HepG2 (cell line): ENCODE measurements around the gene DIS3L2. TPM values are rescaled to one million over a fixed set of nuclear protein-coding genes. Genes with fewer than 3 reads are reported as not detected.

Experiments used
- AKAP8 ChIP-seq: sonication (generic); formaldehyde crosslinking; IDR thresholded peaks from 2 replicates; pipeline ENCODE4 v1.5.1; 2020; ENCODE audit warnings: mild to moderate bottlenecking, missing genetic modification reagents
- ARID2 ChIP-seq: sonication (generic); formaldehyde crosslinking; IDR thresholded peaks from 2 replicates; pipeline ENCODE4 v1.8.1; 2022; ENCODE audit warnings: mild to moderate bottlenecking, missing genetic modification reagents, borderline replicate concordance
- BCL6 ChIP-seq: IDR thresholded peaks from 2 replicates; pipeline ENCODE4 v1.6.1; 2016; ENCODE audit warnings: missing genetic modification reagents, missing compliant biosample characterization
- BORCS8-MEF2B ChIP-seq: sonication (generic); formaldehyde crosslinking; IDR thresholded peaks from 2 replicates; pipeline ENCODE4 v1.8.0; 2022; ENCODE audit warnings: mild to moderate bottlenecking, missing genetic modification reagents
- CHD4 ChIP-seq: fragments of 200-600 bp; sonication (generic); IDR thresholded peaks from 2 replicates; pipeline ENCODE4 v1.7.0; 2017; ENCODE audit warnings: mild to moderate bottlenecking, low read length, borderline replicate concordance
- CREB3 ChIP-seq: sonication (generic); formaldehyde crosslinking; IDR thresholded peaks from 2 replicates; pipeline ENCODE4 v1.5.0; 2020; ENCODE audit warnings: missing genetic modification reagents
- CREM ChIP-seq, 2 experiments: sonication (generic) in 1 of 2; formaldehyde crosslinking in 1 of 2; IDR thresholded peaks; 2 replicates each; pipeline versions ENCODE4 v1.4.0 to v1.6.1; 2016 to 2020; ENCODE audit warnings: antibody characterized with exemption in 1 of 2, mild to moderate bottlenecking in 1 of 2, missing genetic modification reagents in 1 of 2
- E2F1 ChIP-seq: sonication (generic); formaldehyde crosslinking; IDR thresholded peaks from 2 replicates; pipeline ENCODE4 v1.5.0; 2020; ENCODE audit warnings: missing genetic modification reagents
- HNRNPH1 ChIP-seq: fragments of 200-400 bp; formaldehyde crosslinking; optimal IDR thresholded peaks from 2 replicates; pipeline ENCODE3; 2017; ENCODE audit warnings: mild to moderate bottlenecking, low read depth, low read length
- IKZF5 ChIP-seq: IDR thresholded peaks from 2 replicates; pipeline ENCODE4 v1.6.1; 2018; ENCODE audit warnings: missing genetic modification reagents, mild to moderate bottlenecking, missing compliant biosample characterization
- MAX ChIP-seq: IDR thresholded peaks from 2 replicates; pipeline ENCODE4 v1.6.1; 2012; ENCODE audit warnings: inconsistent platforms
- MIER3 ChIP-seq: IDR thresholded peaks from 2 replicates; pipeline ENCODE4 v1.6.1; 2016; ENCODE audit warnings: missing compliant biosample characterization, borderline replicate concordance
- NFAT5 ChIP-seq: sonication (generic); formaldehyde crosslinking; IDR thresholded peaks from 2 replicates; pipeline ENCODE4 v1.4.0; 2020; ENCODE audit warnings: missing genetic modification reagents
- PTBP1 ChIP-seq: fragments of 200-400 bp; formaldehyde crosslinking; IDR thresholded peaks from 2 replicates; pipeline ENCODE4 v1.6.1; 2018; ENCODE audit warnings: low read length, low read depth; ENCODE audit not compliant: poor library complexity, severe bottlenecking
- RFXANK ChIP-seq: IDR thresholded peaks from 2 replicates; pipeline ENCODE4 v1.6.1; 2016
- SNAPC2 ChIP-seq: sonication (generic); formaldehyde crosslinking; IDR thresholded peaks from 2 replicates; pipeline ENCODE4 v1.8.1; 2022; ENCODE audit warnings: mild to moderate bottlenecking, missing genetic modification reagents
- TOE1 ChIP-seq: sonication (generic); formaldehyde crosslinking; IDR thresholded peaks from 2 replicates; pipeline ENCODE4 v1.4.0; 2020; ENCODE audit warnings: mild to moderate bottlenecking, missing genetic modification reagents
- XRCC5 ChIP-seq: fragments of 200-400 bp; formaldehyde crosslinking; optimal IDR thresholded peaks from 2 replicates; pipeline ENCODE3; 2017; ENCODE audit warnings: mild to moderate bottlenecking, low read length
- ZNF12 ChIP-seq: sonication (generic); formaldehyde crosslinking; IDR thresholded peaks from 2 replicates; pipeline ENCODE4 v1.5.0; 2020; ENCODE audit warnings: missing genetic modification reagents
- ZNF20 ChIP-seq: sonication (generic); formaldehyde crosslinking; IDR thresholded peaks from 2 replicates; pipeline ENCODE4 v1.4.0; 2020; ENCODE audit warnings: mild to moderate bottlenecking, moderate library complexity, missing genetic modification reagents
- ZNF335 ChIP-seq: sonication (generic); formaldehyde crosslinking; IDR thresholded peaks from 2 replicates; pipeline ENCODE4 v1.4.0; 2020; ENCODE audit warnings: missing genetic modification reagents
- ZNF501 ChIP-seq: sonication (generic); formaldehyde crosslinking; IDR thresholded peaks from 2 replicates; pipeline ENCODE4 v1.5.1; 2020; ENCODE audit warnings: mild to moderate bottlenecking, moderate library complexity, missing genetic modification reagents
- polyA plus RNA-seq, 8 experiments: library from polyadenylated mRNA; depleted of rRNA in 3 of 8; stranded (reverse) in 7 of 8; unstranded in 1 of 8; fragments of >200 nt; fragmentation: Illumina TruSeq in 4 of 8; extraction: Trizol in 4 of 8; gene quantifications; 2 replicates each; pipeline versions ENCODE4 v1.2.1 to v1.2.3, GENCODE V29; 2011 to 2016; ENCODE audit warnings: low read depth in 4 of 8, missing spikeins in 1 of 8, mixed read lengths in 1 of 8; ENCODE audit not compliant: insufficient read depth in 1 of 8
- total RNA-seq, 5 experiments: library from RNA; depleted of rRNA; stranded (reverse); fragments of >200 nt; fragmentation: Illumina TruSeq; extraction: Trizol; gene quantifications; 2 replicates each; pipeline ENCODE4 v1.2.3, GENCODE V29; 2016; ENCODE audit warnings: low read depth in 1 of 5

Gene DIS3L2
- total and polyA plus RNA-seq, 2 of the 13 experiments (the other 11 are each of a cell fraction or from before 2014, with no cell fraction given) = 7.0 to 23.9 TPM

- TF ChIP-seq CHD4 = no peak
- no peak for TF ChIP-seq ZNF335 (CRISPR knock-in tag)
- no peak for TF ChIP-seq CREM (IDR thresholded peaks at IDR 0.05)
- TF ChIP-seq CREM (CRISPR knock-in tag; IDR thresholded peaks at IDR 0.05) = no peak
- peak; percentile 46; the same call in 1 of the 2 replicates for TF ChIP-seq ZNF501 (CRISPR knock-in tag)
- no peak for TF ChIP-seq CREB3
- TF ChIP-seq MIER3 = no peak; the same call in 1 of the 2 replicates
- TF ChIP-seq SNAPC2 (CRISPR knock-in tag) = no peak
- TF ChIP-seq ARID2 (CRISPR knock-in tag) = no peak
- no peak for TF ChIP-seq BCL6 (CRISPR knock-in tag)
- TF ChIP-seq AKAP8 (CRISPR knock-in tag) = no peak
- peak; percentile 28; the same call in 1 of the 2 replicates for TF ChIP-seq ZNF12 (CRISPR knock-in tag)
- TF ChIP-seq PTBP1 = no peak
- no peak for TF ChIP-seq TOE1 (CRISPR knock-in tag)
- TF ChIP-seq RFXANK (CRISPR knock-in tag) = no peak
- no peak for TF ChIP-seq XRCC5
- TF ChIP-seq E2F1 = no peak; the same call in 1 of the 2 replicates
- peak; percentile 42; the same call in 1 of the 2 replicates for TF ChIP-seq IKZF5 (CRISPR knock-in tag)
- no peak for TF ChIP-seq HNRNPH1
- TF ChIP-seq BORCS8-MEF2B = peak; percentile 64; the same call in 1 of the 2 replicates
- no peak for TF ChIP-seq ZNF20 (CRISPR knock-in tag)
- TF ChIP-seq MAX = 0 out of 2 replicates have a peak, but pooled peaks have one; percentile 28
- no peak for TF ChIP-seq NFAT5 (CRISPR knock-in tag)
Observed at GRCh38 chr2:231957913-231958763, 3.4 kb upstream of the DIS3L2 start (continued).
